ENCODE results near the gene WDR45.
"Not testable (repeated sequence)": the region's sequence is repeated elsewhere in the genome, so short reads cannot be mapped to it uniquely, and the experiment has no call there.

WDR45 gene

DNA sequence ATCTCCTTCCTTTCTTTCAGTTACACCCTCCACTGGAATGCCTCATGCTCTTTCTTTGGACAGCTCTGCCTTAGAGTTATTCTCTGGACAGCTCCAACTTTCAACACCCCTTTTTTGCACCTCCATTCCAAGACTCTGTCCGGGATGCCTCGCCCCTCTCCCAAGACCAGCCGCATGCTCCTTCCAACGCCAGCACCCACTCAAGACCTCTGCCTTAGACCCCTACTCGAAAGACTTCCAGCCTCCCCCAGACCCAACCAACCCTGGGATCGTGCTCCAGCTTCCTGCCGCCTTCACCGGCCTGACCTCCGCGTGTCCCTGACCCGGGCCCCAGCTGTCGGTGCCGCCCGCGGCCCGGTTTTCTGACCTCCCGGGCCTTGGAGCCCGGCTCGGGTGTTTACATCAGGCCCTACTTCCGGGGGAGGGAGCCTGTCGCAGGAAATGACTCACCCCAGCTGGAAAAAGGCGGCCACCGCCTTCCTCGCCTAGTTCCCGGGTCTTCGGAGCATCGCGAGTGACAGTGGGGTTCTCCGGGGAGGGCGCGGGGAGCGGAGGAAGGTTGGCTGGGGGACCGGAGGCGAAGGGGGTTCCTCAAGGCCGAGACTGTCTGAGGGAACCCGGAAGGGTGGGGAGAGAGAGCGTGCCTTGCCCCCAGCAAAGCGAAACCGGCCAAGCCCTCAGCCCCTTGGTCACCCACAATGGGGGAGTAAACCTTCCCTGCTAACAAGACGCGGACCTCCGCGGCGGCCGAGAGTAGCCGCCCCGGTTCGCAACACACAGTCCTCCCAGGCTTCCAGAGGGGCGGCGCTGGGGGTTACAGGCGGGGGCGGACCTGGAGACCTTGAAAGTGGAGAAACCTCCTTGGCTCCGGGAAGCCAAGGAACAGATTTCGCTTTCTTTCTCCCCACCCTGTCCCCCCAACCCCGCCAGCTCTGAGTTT lies at the start of gene WDR45:
TSS of gene WDR45 (minus strand) at position 399 of the 940 bp plus-strand sequence. CDS start 1,792 bp downstream, outside the sequence.
- DNase-seq (ENCODE audit: low spot score) = peak; percentile 66

DNA sequence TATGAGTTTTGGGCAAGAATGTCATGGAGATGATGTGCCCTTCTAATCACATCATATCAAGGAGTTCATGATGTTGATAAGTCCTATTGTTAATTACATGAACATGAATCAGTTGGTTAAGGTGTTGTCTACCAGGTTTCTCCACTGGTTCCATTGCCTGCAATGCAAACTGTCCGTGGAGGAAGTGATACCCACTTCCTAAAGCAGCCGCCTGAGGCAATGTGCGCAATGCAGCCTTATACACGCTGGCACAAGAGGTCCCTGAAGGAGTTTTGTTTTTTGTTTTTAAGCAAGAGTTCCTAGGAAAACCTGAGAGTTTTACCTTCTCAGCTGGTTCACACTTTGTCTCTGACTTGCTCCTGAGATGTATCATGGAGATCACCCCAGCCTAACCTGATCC lies 49.7 kb upstream of the WDR45 start:
- no peak for DNase-seq (ENCODE audit: low spot score)

DNA sequence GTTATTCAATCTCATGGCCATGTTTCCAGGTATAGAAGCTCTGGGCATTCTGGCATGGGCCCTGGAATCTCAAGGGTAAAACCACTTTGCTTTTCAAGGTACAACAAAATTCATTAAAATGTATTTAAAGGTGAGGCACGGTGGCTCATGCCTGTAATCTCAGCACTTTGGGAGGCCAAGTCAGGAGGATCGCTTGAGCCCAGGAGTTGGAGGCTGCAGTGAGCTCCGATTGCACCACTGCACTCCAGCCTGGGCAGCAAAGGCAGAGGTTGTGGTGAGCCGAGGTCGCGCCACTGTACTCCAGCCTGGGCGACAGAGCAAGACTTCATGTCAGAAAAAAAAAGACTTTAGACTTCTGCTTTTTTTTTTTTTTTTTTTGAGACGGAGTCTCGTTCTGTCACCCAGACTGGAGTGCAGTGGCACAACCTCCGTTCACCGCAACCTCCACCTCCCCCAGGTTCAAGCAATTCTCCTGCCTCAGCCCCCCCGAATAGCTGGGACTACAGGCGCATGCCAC lies 48.1 kb upstream of the WDR45 start:
- DNase-seq (ENCODE audit: low spot score) = not testable (repeated sequence)

DNA sequence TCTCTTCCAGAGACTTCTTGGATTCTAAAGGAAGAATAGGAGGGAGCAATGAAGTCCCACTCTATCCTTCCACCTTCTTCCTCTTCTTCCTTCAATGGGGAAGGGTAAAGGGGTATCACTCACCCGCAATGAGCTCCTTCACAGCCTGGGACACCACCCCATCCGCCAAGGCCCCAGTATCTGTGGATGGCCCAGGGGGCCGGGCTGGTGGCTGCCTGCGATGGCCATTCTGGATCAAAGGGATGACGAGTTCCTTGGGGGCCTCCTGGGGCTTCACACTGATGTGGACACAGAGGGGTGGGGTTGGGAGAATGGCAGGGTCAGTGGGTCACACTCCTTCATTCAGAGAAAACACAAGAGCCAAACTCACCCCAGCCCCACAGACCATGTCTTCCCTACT lies 42.8 kb upstream of the WDR45 start:
- DNase-seq (ENCODE audit: low spot score) = no peak

DNA sequence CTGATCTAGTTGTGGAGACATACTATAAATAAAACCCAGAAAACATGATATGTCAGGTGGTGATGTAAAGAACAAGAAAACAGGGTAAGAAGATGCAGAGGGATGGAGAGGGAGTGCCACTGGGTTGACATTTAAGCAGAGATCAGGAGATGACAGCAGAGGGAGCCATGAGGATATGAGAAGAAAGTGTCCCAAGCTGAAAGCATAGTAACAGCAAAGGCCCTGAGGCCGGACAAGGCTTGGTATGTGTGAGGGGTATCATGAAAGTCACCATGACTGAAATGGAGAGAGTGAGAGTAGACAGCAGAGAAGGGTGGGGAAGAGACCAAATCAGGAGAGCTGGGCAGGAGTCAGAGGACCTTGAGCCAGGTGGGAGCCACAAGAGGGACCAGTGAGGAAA lies 40.4 kb upstream of the WDR45 start:
- DNase-seq (ENCODE audit: low spot score) = no peak

DNA sequence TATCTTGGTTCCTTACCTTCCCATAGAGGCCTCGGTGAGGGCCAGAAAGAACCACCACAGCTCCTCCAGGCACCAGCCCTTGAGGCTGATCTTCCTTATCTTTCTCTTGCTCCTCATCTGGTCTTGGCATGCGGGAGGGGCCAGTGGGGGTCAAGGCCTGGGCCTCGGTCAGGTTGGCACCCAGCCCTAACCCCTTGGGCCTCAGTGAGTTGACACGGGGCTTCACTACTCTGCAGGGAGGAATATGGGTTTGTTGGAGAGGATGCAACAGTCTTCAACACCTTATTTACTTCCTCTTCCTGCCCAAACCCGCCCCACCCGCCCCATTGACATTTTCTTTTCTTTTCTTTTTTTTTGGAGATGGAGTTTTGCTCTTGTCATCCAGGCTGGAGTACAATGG lies 37.9 kb upstream of the WDR45 start:
- DNase-seq (ENCODE audit: low spot score) = no peak

DNA sequence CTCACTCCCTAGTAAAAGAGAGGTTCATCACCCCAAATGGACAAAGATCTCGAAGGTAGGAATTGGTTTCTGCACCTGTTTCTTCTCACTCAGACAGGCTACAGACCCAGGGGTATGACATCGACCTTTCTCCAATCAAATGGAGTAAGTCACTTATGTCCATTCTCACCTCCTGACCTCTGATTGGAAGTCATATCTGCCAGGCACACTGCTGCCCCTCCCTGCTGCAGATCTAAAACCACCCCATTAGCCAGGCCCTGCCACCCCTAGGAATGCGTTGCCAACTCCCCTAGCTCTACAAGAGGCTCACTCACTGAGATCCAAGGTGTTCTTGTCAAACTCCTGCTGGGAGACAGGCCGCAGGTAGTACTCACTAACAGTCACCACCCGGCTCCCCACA lies 37.0 kb upstream of the WDR45 start:
- DNase-seq (ENCODE audit: low spot score) = no peak

DNA sequence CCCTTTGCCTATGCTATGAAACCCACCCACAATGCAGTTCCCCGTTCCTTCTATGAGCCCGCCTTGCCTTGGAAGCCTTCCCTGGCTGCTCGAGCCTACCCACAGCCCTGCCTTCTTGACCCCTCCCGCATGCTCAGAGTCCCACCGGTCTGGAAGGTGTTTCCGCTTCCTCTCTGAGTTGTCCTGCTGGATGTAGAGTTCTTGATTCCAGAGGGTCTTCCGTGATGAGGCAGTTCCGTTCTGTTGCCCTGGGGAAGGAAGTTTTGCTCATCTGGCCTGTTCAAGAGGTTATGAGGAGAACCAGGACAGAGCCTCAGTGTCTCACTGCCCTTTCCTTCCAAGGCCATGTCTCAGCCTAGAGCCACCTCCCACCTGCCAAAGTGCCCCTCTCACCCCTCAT lies 36.4 kb upstream of the WDR45 start:
- no peak for DNase-seq (ENCODE audit: low spot score)

DNA sequence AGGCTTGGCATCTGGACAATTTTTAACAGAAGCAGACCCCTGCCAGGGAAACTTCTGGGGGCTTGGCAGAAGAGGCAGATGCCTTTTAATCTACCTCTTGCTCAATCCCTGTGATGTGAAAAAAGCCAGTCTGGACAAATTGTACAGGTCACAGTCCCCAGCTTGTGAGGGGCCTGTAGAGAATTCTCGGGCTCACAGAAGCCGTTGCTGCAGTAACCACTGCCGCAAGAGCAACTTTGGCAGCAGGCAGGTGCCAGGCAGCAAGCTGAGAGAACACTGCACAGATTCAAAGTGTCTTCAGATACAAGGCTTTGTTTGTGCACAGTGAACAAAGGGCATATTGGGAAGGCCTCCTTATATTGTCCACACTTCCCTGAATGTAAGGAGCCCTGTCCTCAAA lies 32.1 kb upstream of the WDR45 start:
- DNase-seq (ENCODE audit: low spot score) = peak; percentile 72

DNA sequence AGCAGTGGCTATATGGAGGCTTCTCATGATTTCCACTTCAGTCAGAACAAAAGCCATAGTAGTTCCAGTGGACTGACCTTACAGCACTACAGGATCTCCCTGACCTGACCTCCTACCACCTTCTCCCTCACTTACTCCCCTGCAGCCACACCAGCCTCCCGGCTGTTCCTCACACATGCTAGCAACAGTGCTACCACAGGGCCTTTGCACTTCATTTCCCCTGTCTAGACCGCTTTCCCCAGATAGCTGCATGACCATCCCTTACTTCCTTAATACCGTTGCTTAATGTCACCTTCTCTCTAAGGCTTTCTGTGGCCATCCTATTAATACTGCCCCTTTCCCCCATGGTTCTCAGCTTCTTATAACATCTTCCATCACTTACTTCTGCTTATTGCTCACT lies 30.7 kb upstream of the WDR45 start:
- DNase-seq (ENCODE audit: low spot score) = no peak

DNA sequence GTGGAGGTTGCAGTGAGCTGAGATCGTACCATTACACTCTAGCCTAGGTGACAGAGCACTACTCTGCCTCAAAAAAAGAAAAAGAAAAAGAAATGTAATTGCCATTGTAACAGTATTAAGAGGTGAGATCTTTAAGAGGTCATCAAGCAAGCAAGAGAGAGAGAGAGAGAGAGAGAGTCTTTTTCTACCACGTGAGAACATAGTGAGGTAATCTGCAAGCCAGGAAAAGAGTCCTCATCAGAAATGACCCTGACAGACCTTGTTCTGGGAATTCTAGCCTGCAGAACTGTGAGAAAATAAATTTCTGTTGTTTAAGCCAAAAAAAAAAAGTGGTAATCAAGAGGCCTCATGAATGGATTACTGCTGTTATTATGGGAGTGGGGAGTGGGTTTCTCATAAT lies 29.0 kb upstream of the WDR45 start:
- no peak for DNase-seq (ENCODE audit: low spot score)

DNA sequence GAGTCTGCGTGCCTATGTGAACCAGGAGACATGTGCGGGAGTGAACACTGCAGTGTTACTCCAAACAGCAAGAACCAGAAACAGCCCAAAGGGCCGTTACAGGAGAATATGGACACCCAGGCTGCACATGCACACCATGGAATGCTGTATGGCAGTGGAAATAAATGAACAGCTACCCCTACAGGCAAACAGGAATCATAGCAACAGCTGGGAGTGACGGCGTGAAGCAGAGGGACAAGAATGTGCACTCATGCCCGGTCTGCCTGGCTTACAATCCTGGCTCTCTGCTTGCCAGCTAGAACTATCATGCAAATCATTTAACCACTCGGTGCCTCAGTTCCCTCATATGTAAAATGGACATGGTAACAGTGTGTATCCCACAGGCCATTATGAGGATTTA lies 27.2 kb upstream of the WDR45 start:
- DNase-seq (ENCODE audit: low spot score) = peak; percentile 14

DNA sequence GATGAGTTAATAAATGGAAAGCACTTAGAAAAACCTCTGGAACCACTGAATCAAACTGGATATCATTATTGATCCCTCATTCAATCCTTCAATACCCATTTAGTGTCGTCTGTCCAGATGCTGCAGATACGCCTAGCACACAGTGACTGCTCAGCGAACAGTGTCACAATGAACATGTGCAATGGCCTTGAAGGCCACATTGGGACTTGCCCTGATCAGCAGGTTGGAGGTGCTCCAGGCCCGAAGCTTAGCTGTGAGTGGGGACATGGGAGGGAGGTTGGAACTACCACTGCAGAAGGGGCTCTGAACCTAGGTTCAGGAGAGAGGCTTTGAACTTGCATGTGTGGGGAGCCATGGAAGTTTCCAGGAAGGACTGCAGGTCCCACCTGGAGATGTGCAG lies 26.6 kb upstream of the WDR45 start:
- DNase-seq (ENCODE audit: low spot score) = no peak

DNA sequence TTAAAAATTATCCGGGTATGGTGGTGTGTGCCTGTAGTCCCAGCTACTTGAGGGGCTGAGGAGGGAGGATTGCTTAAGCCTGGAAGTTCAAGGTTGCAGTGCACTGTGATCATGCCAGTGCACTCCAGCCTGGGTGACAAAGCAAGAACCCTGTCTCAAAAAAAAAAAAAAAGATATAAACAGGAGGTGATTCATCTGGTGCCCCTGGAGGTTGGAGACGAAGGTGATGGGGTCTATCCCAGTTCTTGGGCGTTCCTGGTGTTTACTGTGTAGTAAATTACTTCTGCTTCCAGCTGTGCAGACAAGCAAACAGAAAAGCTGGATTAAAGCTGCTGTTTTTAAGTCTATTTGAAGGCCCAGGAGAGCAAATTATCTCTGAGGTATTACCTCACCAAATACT lies 23.9 kb upstream of the WDR45 start:
- no peak for DNase-seq (ENCODE audit: low spot score)

DNA sequence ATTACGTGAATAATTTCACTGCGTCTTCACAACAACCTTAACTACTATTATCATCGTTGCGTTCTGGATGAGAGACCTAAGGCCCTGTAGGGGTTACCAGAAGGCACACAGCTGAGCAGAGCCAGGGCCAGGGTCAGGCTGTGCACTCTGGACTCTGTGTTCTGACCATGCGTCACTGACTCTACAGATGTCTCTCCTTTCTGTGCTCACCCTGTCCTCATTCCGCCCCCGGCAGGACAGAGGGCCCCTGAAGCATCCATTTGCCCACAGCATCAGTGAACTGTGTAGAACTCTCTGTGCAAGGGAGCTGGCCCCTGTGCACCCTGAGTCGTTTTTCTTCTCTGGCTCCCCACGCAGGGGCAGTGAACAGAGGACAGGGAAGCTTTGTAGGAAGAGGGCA lies 22.5 kb upstream of the WDR45 start:
- DNase-seq (ENCODE audit: low spot score) = no peak

DNA sequence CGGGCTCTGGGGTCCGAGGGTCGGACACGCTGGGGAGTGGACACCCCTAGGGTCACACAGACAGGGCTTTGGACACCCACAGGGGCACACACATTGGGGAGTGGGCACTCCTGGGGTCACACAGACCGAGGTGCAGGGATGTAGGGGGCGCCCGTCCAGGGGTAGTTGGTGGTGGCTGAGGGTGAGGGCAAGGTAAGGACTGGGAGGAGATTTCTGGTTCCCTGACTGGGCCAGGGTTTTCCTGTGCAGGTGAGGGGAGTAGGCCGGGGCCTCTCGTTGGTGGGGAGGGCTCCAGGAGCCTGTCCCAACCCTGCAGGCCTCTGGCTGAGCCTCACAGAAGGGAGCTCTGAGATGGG lies 21.9 kb upstream of the WDR45 start:
- no peak for DNase-seq (ENCODE audit: low spot score)

DNA sequence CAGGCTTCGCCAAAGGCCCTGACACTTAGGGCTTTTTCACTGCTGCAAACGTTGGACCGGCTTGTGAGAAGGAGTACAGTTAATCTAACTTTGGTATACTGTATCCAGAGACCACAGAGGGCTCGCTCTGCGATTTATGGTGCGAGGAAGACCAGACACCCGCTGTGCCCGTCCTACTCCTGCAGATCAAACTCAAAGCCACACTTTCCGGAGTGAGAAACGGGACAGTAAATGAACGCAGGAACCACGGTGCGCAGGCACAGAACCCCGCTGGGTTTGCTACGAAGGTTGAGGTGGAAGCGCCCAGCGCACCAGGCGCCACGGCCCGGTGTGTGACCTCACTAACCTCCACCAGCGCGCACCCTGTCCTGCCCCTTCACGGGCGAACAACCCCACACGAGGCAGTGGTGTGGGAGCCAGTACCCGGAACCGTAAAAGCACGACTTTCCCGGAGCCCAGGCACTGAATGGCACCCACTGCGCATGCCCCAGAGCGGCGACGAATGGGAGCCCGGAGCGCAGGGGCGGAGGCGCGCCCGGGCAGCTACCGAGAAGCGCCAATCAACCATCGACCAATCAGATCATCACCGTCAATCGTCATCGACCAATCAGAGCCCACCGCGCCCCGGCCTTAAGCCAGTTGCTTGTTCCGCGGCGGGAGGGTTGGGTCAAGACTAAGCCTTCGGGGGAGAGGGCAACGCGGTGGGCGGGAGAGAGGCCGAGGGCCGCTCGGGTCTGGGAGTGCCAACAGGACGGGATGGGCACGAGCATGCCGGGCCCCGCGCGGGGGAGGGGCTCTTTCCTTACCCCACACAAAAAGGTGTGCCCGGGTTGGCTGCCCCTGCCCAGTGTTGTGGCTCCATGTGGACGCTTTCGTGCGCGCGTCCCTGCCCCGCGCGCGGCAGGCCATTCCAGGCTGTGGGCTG lies 21.3 kb upstream of the WDR45 start:
- peak; percentile 91 for DNase-seq (ENCODE audit: low spot score)

DNA sequence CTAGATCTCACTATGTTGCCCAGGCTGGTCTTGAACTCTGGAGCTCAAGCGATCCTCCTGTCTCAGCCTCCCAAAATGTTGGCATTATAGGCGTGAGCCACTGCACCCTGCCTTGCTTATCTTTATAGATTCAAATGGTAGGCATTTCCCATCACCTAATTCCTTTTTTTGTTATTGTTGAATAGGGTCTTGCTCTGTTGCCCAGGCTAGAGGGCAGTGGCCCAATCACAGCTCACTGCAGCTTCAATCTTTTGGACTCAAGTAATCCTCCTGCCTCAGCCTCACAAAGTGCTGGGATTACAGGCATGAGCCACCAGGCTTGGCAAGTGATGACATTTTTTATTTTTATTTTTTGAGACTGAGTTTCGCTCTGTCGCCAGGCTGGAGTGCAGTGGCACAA lies 16.7 kb upstream of the WDR45 start:
- no peak for DNase-seq (ENCODE audit: low spot score)

DNA sequence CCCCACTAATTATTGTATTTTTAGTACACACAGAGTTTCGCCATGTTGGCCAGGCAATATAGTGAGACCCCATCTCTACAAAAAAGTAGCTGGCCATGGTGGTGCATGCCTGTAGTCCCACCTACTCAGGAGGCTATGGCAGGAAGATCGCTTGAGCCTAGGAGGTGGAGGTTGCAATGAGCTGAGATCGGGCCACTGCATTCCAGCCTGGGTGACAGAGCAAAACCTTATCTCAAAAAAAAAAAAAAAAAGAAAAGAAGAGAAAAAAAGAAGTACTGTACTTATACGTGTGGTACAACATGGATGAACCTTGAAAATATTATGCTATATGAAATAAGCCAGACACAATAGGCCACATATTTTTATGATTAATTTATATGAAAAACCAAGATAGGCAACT lies 9.9 kb upstream of the WDR45 start:
- DNase-seq (ENCODE audit: low spot score) = no peak

DNA sequence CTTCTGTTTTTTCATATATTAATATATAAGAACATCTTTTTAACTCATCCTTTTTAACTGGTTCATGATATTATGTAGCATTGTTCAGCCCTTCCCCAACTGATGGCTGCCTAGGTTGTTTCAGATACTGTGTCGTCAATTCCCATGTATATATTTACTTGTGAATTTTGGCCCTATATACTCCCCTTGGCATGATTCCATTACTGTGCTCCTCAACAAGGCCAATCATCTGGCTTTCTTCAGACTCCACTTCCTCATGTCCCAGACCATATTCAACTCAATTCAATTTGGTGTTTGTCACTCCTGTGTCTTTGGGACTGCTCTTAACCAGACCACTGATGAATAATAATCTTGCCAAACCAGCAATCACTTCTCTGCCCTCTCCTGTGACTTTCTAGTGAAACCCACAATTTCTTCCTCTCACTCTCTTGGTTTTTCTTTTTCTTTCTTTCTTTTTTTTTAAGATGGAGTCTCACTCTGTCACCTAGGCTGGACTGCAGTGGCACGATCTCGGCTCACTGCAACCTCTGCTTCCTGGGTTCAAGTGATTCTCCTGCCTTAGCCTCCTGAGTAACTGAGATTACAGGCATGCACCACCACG lies 2.7 kb upstream of the WDR45 start:
- no peak for DNase-seq (ENCODE audit: low spot score)

DNA sequence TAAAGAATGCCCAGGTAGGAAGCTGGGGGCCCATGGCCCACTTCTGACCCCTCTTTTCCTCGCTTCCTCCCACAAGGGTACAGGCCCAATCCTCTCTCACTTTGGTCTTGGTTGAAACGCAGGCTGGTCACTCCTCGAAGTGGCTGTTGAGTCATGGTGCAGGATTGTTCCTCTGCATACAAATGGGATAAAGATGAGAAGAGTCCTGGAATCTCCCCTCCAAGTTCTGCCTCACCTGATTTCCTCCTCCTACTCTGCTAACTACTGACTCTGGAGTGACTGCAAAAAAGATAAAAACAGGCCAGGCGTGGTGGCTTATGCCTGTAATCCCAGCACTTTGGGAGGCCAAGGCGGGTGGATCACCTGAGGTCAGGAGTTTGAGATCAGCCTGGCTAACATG lies 1.7 kb downstream of the WDR45 start:
- DNase-seq (ENCODE audit: low spot score) = no peak

DNA sequence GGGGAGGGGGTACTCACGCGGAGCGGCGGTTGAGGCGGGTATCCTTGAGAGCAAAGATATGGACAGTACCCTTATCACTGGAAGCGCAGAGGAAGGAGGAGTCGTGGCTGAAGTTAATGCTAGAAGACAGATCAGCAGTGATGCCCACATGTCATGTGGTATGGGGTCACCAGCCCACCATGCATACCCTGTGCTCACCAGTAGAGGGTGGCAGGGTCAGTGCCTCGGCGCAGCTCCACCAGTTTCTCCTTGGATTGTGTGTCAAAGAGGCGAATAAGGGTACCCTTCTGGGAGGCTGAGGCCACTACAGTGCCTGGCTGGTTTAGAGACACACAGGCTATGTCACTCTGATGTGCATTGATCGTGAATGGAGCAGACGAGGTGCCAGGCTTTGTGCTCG lies 4.3 kb downstream of the WDR45 start:
- DNase-seq (ENCODE audit: low spot score) = no peak
